Measurements from ENCODE around the gene ACBD5.

ACBD5 gene

DNA sequence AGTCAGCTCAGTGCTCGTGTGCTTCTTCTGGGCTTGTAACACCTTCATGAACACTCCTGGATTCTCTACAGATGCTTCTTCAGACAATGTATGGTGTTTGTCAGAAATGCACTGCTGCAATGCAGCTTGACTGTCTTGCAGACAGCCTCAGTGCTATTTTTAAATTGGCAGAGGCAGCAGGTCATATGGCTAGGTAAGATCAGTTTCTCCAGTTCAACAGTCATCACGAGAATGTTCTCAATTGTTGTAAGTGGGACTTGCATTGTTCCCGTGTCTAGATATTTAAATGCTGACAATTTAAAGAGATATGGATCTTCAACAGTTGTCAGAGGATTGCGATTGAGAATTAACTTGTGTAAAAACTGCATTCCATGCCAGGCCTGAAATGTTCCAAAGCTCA is 7.6 kb upstream of the ACBD5 start:
- Histone ChIP-seq H3K27ac (ENCODE audit: low read depth, low read length, poor library complexity, severe bottlenecking) (no peak overlapping the region), H3K36me3 (ENCODE audit: insufficient read depth, low read length) (no peaks in the 10 kb centered on the region; the same call in 1 of the 2 replicates), H2AFZ (ENCODE audit: low read length) (no peak overlapping the region), H3K9me2 (ENCODE audit: low read depth, low read length) (no peaks in the 10 kb centered on the region), H3F3A (ENCODE audit: insufficient read depth, low read length) (0 out of 2 replicates have a peak, but pooled peaks cover 3% of the 10 kb centered on the region), H3K4me3 (ENCODE audit: low read depth, low read length, poor library complexity, severe bottlenecking) (no peak overlapping the region), H3K27me3 (ENCODE audit: insufficient read depth, low read length) (no peaks in the 10 kb centered on the region), H4K20me1 (ENCODE audit: insufficient read depth, low read length) (no peaks in the 10 kb centered on the region), H3K9me3 (ENCODE audit: low read length) (no peaks in the 10 kb centered on the region), H3K79me2 (ENCODE audit: insufficient read depth, low read length) (no peaks in the 10 kb centered on the region), H3K9ac (ENCODE audit: low read length) (no peak overlapping the region), H3K4me2 (ENCODE audit: low read length) (no peak overlapping the region), H3K4me1 (ENCODE audit: insufficient read depth, low read length, severe bottlenecking) (peaks cover 22% of the 10 kb centered on the region)
- TF ChIP-seq EZH2 (IDR thresholded peaks at IDR 0.05; ENCODE audit: borderline replicate concordance, low read length) = no peak
- TF ChIP-seq, protein P1, sequence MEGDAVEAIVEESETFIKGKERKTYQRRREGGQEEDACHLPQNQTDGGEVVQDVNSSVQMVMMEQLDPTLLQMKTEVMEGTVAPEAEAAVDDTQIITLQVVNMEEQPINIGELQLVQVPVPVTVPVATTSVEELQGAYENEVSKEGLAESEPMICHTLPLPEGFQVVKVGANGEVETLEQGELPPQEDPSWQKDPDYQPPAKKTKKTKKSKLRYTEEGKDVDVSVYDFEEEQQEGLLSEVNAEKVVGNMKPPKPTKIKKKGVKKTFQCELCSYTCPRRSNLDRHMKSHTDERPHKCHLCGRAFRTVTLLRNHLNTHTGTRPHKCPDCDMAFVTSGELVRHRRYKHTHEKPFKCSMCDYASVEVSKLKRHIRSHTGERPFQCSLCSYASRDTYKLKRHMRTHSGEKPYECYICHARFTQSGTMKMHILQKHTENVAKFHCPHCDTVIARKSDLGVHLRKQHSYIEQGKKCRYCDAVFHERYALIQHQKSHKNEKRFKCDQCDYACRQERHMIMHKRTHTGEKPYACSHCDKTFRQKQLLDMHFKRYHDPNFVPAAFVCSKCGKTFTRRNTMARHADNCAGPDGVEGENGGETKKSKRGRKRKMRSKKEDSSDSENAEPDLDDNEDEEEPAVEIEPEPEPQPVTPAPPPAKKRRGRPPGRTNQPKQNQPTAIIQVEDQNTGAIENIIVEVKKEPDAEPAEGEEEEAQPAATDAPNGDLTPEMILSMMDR (IDR thresholded peaks at IDR 0.05; ENCODE audit: low read length) = no peak

DNA sequence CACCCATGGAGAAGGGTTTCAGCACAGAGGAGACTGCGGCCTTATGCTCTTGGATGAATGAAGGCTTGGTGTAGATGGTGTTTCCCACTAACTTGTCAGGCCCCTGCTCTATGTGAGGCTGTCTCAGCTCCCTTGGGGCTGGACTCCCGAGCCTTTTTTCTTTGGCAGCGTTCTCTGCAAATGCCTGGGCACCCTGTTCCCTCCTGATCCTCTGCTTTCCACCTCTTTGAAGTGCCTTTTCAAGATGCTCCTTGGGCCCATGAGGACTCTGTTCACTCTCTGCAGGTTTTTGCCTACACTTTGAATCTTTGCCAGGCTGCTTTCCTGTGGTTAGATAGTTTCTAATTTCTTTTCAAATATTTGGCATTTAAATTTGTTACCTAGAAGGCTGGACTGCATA is 6.8 kb upstream of the ACBD5 start:
- H3K4me1 ChIP-seq (ENCODE audit: insufficient read depth, low read length, severe bottlenecking) = peaks cover 18% of the 10 kb centered on the region
- 0 out of 2 replicates have a peak, but pooled peaks cover 3% of the 10 kb centered on the region for H3F3A ChIP-seq (ENCODE audit: insufficient read depth, low read length)
- H3K36me3 ChIP-seq (ENCODE audit: insufficient read depth, low read length) = no peaks in the 10 kb centered on the region; the same call in 1 of the 2 replicates
- H3K79me2 ChIP-seq (ENCODE audit: insufficient read depth, low read length) = no peaks in the 10 kb centered on the region
- no peak overlapping the region for H3K9ac ChIP-seq (ENCODE audit: low read length)
- TF ChIP-seq EZH2 (IDR thresholded peaks at IDR 0.05; ENCODE audit: borderline replicate concordance, low read length) = no peak
- TF ChIP-seq, protein P1 (IDR thresholded peaks at IDR 0.05; ENCODE audit: low read length) = no peak
- H3K4me3 ChIP-seq (ENCODE audit: low read depth, low read length, poor library complexity, severe bottlenecking) = no peak overlapping the region
- H3K27ac ChIP-seq (ENCODE audit: low read depth, low read length, poor library complexity, severe bottlenecking) = no peak overlapping the region
- no peaks in the 10 kb centered on the region for H3K9me3 ChIP-seq (ENCODE audit: low read length)
- H3K9me2 ChIP-seq (ENCODE audit: low read depth, low read length) = no peaks in the 10 kb centered on the region
- no peaks in the 10 kb centered on the region for H3K27me3 ChIP-seq (ENCODE audit: insufficient read depth, low read length)
- no peaks in the 10 kb centered on the region for H4K20me1 ChIP-seq (ENCODE audit: insufficient read depth, low read length)
- no peak overlapping the region for H2AFZ ChIP-seq (ENCODE audit: low read length)
- no peak overlapping the region for H3K4me2 ChIP-seq (ENCODE audit: low read length)

DNA sequence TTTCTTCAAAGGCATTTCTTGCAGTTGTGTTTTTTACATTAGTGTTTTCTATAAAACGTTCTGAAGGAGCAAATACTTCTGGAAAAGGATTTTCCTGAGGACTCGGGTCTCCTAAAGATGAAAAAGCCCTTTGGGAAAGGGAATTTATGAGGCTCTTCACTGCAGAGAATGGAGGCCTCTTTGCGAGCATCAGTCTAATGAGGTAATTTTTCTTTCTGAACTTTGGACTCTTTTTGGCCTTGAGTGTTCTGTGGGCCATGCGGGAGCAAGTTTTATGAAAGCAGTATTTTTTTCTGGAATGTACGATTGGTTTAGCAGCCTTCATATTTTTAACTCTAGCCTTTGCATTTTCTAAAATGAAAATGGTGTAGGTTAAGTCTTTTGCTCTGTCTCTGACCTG is 6.4 kb upstream of the ACBD5 start:
- no peaks in the 10 kb centered on the region; the same call in 1 of the 2 replicates for H3K36me3 ChIP-seq (ENCODE audit: insufficient read depth, low read length)
- no peaks in the 10 kb centered on the region for H3K9me3 ChIP-seq (ENCODE audit: low read length)
- no peak overlapping the region for H2AFZ ChIP-seq (ENCODE audit: low read length)
- no peaks in the 10 kb centered on the region for H3K27me3 ChIP-seq (ENCODE audit: insufficient read depth, low read length)
- no peaks in the 10 kb centered on the region for H3K79me2 ChIP-seq (ENCODE audit: insufficient read depth, low read length)
- peaks cover 15% of the 10 kb centered on the region for H3K4me1 ChIP-seq (ENCODE audit: insufficient read depth, low read length, severe bottlenecking)
- H4K20me1 ChIP-seq (ENCODE audit: insufficient read depth, low read length) = no peaks in the 10 kb centered on the region
- peaks cover 6% of the 10 kb centered on the region; the same call in 1 of the 2 replicates for H3F3A ChIP-seq (ENCODE audit: insufficient read depth, low read length)
- H3K9ac ChIP-seq (ENCODE audit: low read length) = no peak overlapping the region
- no peaks in the 10 kb centered on the region for H3K9me2 ChIP-seq (ENCODE audit: low read depth, low read length)
- TF ChIP-seq, protein P1 (IDR thresholded peaks at IDR 0.05; ENCODE audit: low read length) = no peak
- TF ChIP-seq EZH2 (IDR thresholded peaks at IDR 0.05; ENCODE audit: borderline replicate concordance, low read length) = no peak
- no peak overlapping the region for H3K27ac ChIP-seq (ENCODE audit: low read depth, low read length, poor library complexity, severe bottlenecking)
- H3K4me3 ChIP-seq (ENCODE audit: low read depth, low read length, poor library complexity, severe bottlenecking) = no peak overlapping the region
- H3K4me2 ChIP-seq (ENCODE audit: low read length) = no peak overlapping the region

Data from OCI-LY1 (cell line).